Keratinocyte (primary cell): ENCODE measurements around the gene KLHL6. TPM values are rescaled to one million over a fixed set of nuclear protein-coding genes. Genes with fewer than 3 reads are reported as not detected.

Experiments
- DNase-seq: peaks from one replicate; pipeline ENCODE4 v3.0.0-alpha.2; 2011; ENCODE audit warnings: low read depth, missing footprints, low spot score
- FAIRE-seq: peaks from 2 replicates; lab custom pipeline; 2011; peaks lifted over from hg19 to GRCh38; lab: Jason Lieb, UNC
- H2AFZ ChIP-seq: 2 replicates; pipeline ENCODE4 v1.6.0; 2012; ENCODE audit warnings: low read length, control low read depth, inconsistent platforms; ENCODE audit not compliant: control insufficient read depth
- H3K27ac ChIP-seq: 2 replicates; pipeline ENCODE4 v1.5.1; 2011; ENCODE audit warnings: low read length; ENCODE audit not compliant: control insufficient read depth, insufficient read depth
- H3K27me3 ChIP-seq: 3 replicates; pipeline ENCODE4 v1.6.0; 2011; ENCODE audit warnings: low read length; ENCODE audit not compliant: control insufficient read depth, insufficient read depth; ENCODE audit errors: extremely low read depth
- H3K36me3 ChIP-seq, 2 experiments: 2 replicates in 1 of 2; 3 replicates in 1 of 2; pipeline ENCODE4 v1.5.1; 2011; ENCODE audit warnings: low read length in 2 of 2, mild to moderate bottlenecking in 1 of 2; ENCODE audit not compliant: control insufficient read depth in 2 of 2, insufficient read depth in 2 of 2; ENCODE audit errors: extremely low read depth in 1 of 2
- H3K4me1 ChIP-seq: 3 replicates; pipeline ENCODE4 v1.5.1; 2011; ENCODE audit warnings: low read length; ENCODE audit not compliant: control insufficient read depth, insufficient read depth; ENCODE audit errors: extremely low read depth
- H3K4me2 ChIP-seq: 3 replicates; pipeline ENCODE4 v1.6.0; 2011; ENCODE audit warnings: low read depth, low read length; ENCODE audit not compliant: control insufficient read depth, insufficient read depth; ENCODE audit errors: extremely low read depth
- H3K4me3 ChIP-seq, 3 experiments: fragments of 200-600 bp in 1 of 3; sonication (generic) in 1 of 3; 2 replicates in 2 of 3; 3 replicates in 1 of 3; pipeline ENCODE4 v1.5.1; 2011 to 2016; ENCODE audit warnings: low read length in 3 of 3, mild to moderate bottlenecking in 3 of 3, control low read depth in 2 of 3, inconsistent platforms in 1 of 3, low read depth in 1 of 3, mixed read lengths in 1 of 3, mixed run types in 1 of 3, moderate library complexity in 1 of 3; ENCODE audit not compliant: control insufficient read depth in 2 of 3, insufficient read depth in 2 of 3; ENCODE audit errors: extremely low read depth in 1 of 3
- H3K79me2 ChIP-seq: 2 replicates; pipeline ENCODE4 v1.6.0; 2012; ENCODE audit warnings: low read length; ENCODE audit not compliant: control insufficient read depth, insufficient read depth
- H3K9ac ChIP-seq: 3 replicates; pipeline ENCODE4 v1.6.0; 2011; ENCODE audit warnings: low read length; ENCODE audit not compliant: control insufficient read depth, insufficient read depth; ENCODE audit errors: extremely low read depth
- H3K9me1 ChIP-seq: 3 replicates; pipeline ENCODE4 v1.6.0; 2011; ENCODE audit warnings: low read length; ENCODE audit not compliant: control insufficient read depth, insufficient read depth; ENCODE audit errors: extremely low read depth
- H3K9me3 ChIP-seq: 2 replicates; pipeline ENCODE4 v1.5.1; 2012; ENCODE audit warnings: low read depth, low read length; ENCODE audit not compliant: control insufficient read depth
- H4K20me1 ChIP-seq: 3 replicates; pipeline ENCODE4 v1.6.0; 2011; ENCODE audit warnings: low read length; ENCODE audit not compliant: control insufficient read depth, insufficient read depth; ENCODE audit errors: extremely low read depth
- EZH2 ChIP-seq: IDR thresholded peaks from one replicate; pipeline ENCODE4 v1.6.1; 2012; ENCODE audit warnings: inconsistent platforms, mild to moderate bottlenecking, low read length, moderate library complexity
- dilution Hi-C: fragments of 300-500 bp; cut with MboI; formaldehyde crosslinking; loops from one replicate; pipeline ENCODE4 v1.7.0; 2020; ENCODE audit warnings: low sequenced_read_pairs; ENCODE audit not compliant: extremely low pct_ligation_motif_present
- polyA plus RNA-seq, 5 experiments: library from polyadenylated mRNA; depleted of rRNA in 3 of 5; stranded (reverse) in 3 of 5; stranded (forward) in 1 of 5; unstranded in 1 of 5; fragments of >200 nt; gene quantifications; 1 replicate in 1 of 5; 2 replicates in 3 of 5; 3 replicates in 1 of 5; pipeline versions ENCODE4 v1.2.1 to v1.2.3, GENCODE V29; 2011 to 2012; ENCODE audit warnings: missing spikeins in 2 of 5, low read depth in 1 of 5, low replicate concordance in 1 of 5
- TF ChIP-seq, protein P1 (sequence below), 3 experiments: IDR thresholded peaks in 1 of 3; conservative IDR thresholded peaks in 1 of 3; optimal IDR thresholded peaks in 1 of 3; 2 replicates in 2 of 3; 3 replicates in 1 of 3; pipeline versions ENCODE3 to v1.5.1; 2011; ENCODE audit warnings: low read length in 3 of 3, mild to moderate bottlenecking in 3 of 3, moderate library complexity in 2 of 3, control low read depth in 1 of 3, inconsistent platforms in 1 of 3; ENCODE audit not compliant: insufficient read depth in 2 of 3; ENCODE audit errors: extremely low read depth in 1 of 3

The KLHL6 gene
- polyA plus RNA-seq, 1 donor (not counting 4 experiments of a cell fraction or from before 2014, with no cell fraction given) = 0.10 TPM

DNA sequence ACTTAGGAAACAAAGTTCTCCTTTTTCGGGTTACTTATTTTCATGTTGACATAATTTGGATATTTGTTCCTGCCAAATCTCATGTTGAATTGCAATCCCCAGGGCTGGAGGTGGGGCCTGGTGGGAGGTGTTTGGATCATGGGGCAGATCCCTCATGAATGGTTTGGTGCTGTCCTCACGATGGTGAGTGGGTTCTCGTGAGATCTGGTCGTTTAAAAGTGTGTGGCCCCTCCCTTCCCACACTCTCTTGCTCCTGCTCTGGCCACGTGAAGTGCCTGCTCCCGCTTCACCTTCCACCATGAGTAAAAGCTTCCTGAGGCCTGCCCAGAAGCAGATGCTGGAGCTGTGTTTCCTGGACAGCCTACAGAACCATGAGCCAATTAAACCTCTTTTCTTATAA, 83.4 kb downstream of the KLHL6 start:
- H3K79me2 ChIP-seq = no peaks in the 10 kb centered on the region
- peaks cover 2% of the 10 kb centered on the region for H3K4me1 ChIP-seq
- TF ChIP-seq EZH2 = no peak
- TF ChIP-seq, protein P1, sequence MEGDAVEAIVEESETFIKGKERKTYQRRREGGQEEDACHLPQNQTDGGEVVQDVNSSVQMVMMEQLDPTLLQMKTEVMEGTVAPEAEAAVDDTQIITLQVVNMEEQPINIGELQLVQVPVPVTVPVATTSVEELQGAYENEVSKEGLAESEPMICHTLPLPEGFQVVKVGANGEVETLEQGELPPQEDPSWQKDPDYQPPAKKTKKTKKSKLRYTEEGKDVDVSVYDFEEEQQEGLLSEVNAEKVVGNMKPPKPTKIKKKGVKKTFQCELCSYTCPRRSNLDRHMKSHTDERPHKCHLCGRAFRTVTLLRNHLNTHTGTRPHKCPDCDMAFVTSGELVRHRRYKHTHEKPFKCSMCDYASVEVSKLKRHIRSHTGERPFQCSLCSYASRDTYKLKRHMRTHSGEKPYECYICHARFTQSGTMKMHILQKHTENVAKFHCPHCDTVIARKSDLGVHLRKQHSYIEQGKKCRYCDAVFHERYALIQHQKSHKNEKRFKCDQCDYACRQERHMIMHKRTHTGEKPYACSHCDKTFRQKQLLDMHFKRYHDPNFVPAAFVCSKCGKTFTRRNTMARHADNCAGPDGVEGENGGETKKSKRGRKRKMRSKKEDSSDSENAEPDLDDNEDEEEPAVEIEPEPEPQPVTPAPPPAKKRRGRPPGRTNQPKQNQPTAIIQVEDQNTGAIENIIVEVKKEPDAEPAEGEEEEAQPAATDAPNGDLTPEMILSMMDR (optimal IDR thresholded peaks at IDR 0.05 in 1 of 3, IDR thresholded peaks at IDR 0.05 in 1 of 3, conservative IDR thresholded peaks at IDR 0.05 in 1 of 3; ENCODE audit: extremely low read depth in 1 of 3, insufficient read depth in 2 of 3, low read length in 3 of 3) = no peak
- no peaks in the 10 kb centered on the region for H3K9me1 ChIP-seq
- no peak overlapping the region for H3K27ac ChIP-seq
- DNase-seq (no peak), FAIRE-seq (no peak)
- no peaks in the 10 kb centered on the region for H3K9me3 ChIP-seq
- H3K9ac ChIP-seq = no peak overlapping the region
- H3K4me2 ChIP-seq = no peak overlapping the region
- dilution Hi-C loops = no loop called here
- no peaks in the 10 kb centered on the region for H3K27me3 ChIP-seq
- no peaks in the 10 kb centered on the region for H4K20me1 ChIP-seq
- no peak overlapping the region for H2AFZ ChIP-seq
- H3K4me3 ChIP-seq = no peak overlapping the region
- H3K36me3 ChIP-seq = no peaks in the 10 kb centered on the region

DNA sequence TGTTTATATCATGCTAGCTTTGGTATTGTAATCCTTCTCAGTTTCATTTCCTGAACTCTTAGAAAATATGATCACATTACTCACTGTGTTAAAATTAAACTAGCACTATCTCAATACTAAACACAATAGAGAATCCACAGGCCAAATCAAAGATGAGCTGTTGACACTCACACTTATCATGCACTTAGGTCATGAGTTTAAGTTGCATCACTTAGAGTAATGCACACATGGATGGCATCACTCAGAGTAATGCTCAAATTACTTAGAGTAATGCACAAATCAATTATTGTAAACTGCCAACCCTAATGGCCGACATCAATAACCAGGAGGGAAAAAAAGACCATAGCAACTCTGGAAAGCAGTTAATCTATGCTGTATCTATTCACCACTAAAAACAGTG, 87.1 kb downstream of the KLHL6 start:
- Histone ChIP-seq H3K9ac (no peak overlapping the region), H3K4me1 (peaks cover 2% of the 10 kb centered on the region), H3K27me3 (no peaks in the 10 kb centered on the region), H3K79me2 (no peaks in the 10 kb centered on the region), H3K4me3 (no peak overlapping the region), H4K20me1 (no peaks in the 10 kb centered on the region), H3K36me3 (no peaks in the 10 kb centered on the region), H2AFZ (no peak overlapping the region), H3K27ac (no peak overlapping the region), H3K9me3 (no peaks in the 10 kb centered on the region), H3K4me2 (no peak overlapping the region), H3K9me1 (no peaks in the 10 kb centered on the region)
- no peak for DNase-seq
- dilution Hi-C loops = no loop called here
- no peak for TF ChIP-seq EZH2
- TF ChIP-seq, protein P1 (optimal IDR thresholded peaks at IDR 0.05 in 1 of 3, IDR thresholded peaks at IDR 0.05 in 1 of 3, conservative IDR thresholded peaks at IDR 0.05 in 1 of 3; ENCODE audit: extremely low read depth in 1 of 3, insufficient read depth in 2 of 3, low read length in 3 of 3) = no peak
- FAIRE-seq = no peak
